ENCODE data around the gene TSFM.

The TSFM gene

GRCh38 chr12:57837864-57838562, 55.4 kb downstream of the TSFM start:
- peak; percentile 4 for DNase-seq

- no peak for DNase-seq
Measured at GRCh38 chr12:57838594-57839302, 56.2 kb downstream of the TSFM start.

GRCh38 chr12:57839996-57840395, 57.4 kb downstream of the TSFM start:
- DNase-seq, result peak; percentile 14

GRCh38 chr12:57840726-57841125, 58.1 kb downstream of the TSFM start:
- peak; percentile 57 for DNase-seq

- DNase-seq, result no peak
Measured at GRCh38 chr12:57841445-57841844, 58.9 kb downstream of the TSFM start.

GRCh38 chr12:57842342-57843294, 60.0 kb downstream of the TSFM start:
- DNase-seq, result no peak

- no peak for DNase-seq
Measured at GRCh38 chr12:57844709-57845477, 62.3 kb downstream of the TSFM start.

- peak; percentile 14 for DNase-seq
Measured at GRCh38 chr12:57845478-57846284, 63.1 kb downstream of the TSFM start.

- no peak for DNase-seq
Measured at GRCh38 chr12:57846285-57846576, 63.6 kb downstream of the TSFM start.

GRCh38 chr12:57846577-57847319, 64.2 kb downstream of the TSFM start, which contains the start of gene CTDSP2:
CTDSP2 (minus strand) TSS chr12:57846729; CDS start chr12:57846435, 294 bp downstream.
- DNase-seq, result peak; percentile 90
